Activated T-cell treated with anti-CD3 and anti-CD28 coated beads, Interleukin-2, amount 50 U/mL, for 4 hours (primary cell): ENCODE data around the gene LEUTX. TPM values are rescaled to one million over a fixed set of nuclear protein-coding genes. Genes with fewer than 3 reads are reported as not detected.
"Not testable (repeated sequence)": the region's sequence is repeated elsewhere in the genome, so short reads cannot be mapped to it uniquely, and the experiment has no call there.

Source experiments
- ATAC-seq, 2 donors: fragments of 200-7000 bp; cut with Tn5 transposase; one replicate each; pipeline ENCODE4 v1.10.0; 2021
- DNase-seq: peaks from one replicate; pipeline ENCODE4 v3.0.0-alpha.2; 2020
- H3K27me3 Mint-ChIP-seq: one replicate; pipeline ENCODE4 v1.8.0; 2021; ENCODE audit warnings: low read depth, mixed read lengths
- H3K36me3 Mint-ChIP-seq: one replicate; pipeline ENCODE4 v1.8.0; 2022; ENCODE audit warnings: mixed read lengths; ENCODE audit not compliant: insufficient read depth
- H3K4me1 Mint-ChIP-seq: one replicate; pipeline ENCODE4 v1.8.0; 2021; ENCODE audit warnings: low read depth, mixed read lengths
- H3K4me3 Mint-ChIP-seq: one replicate; pipeline ENCODE4 v1.8.0; 2021; ENCODE audit warnings: mild to moderate bottlenecking, moderate library complexity, mixed read lengths
- H3K9me3 Mint-ChIP-seq: one replicate; pipeline ENCODE4 v1.8.0; 2021; ENCODE audit warnings: mixed read lengths
- total RNA-seq, 3 donors: library from RNA; stranded (reverse); gene quantifications; one replicate each; pipeline ENCODE4 v1.2.1, GENCODE V29; 2021

Gene LEUTX
- total RNA-seq, 3 donors from 2014 or later, result not detected

GRCh38 chr19:39754544-39754943 lies 24.1 kb upstream of the LEUTX start:
- ATAC-seq (no peak), DNase-seq (no peak)
- H3K4me1 Mint-ChIP-seq, result no peaks in the 10 kb centered on the region
- no peak overlapping the region for H3K4me3 Mint-ChIP-seq
- H3K27me3 Mint-ChIP-seq, result peaks cover 25% of the 10 kb centered on the region
- H3K36me3 Mint-ChIP-seq, result no peaks in the 10 kb centered on the region
- H3K9me3 Mint-ChIP-seq, result no peaks in the 10 kb centered on the region

GRCh38 chr19:39754971-39755370 lies 23.7 kb upstream of the LEUTX start:
- H3K9me3 Mint-ChIP-seq, result no peaks in the 10 kb centered on the region
- peaks cover 2% of the 10 kb centered on the region for H3K4me1 Mint-ChIP-seq
- peaks cover 29% of the 10 kb centered on the region for H3K27me3 Mint-ChIP-seq
- no peak overlapping the region for H3K4me3 Mint-ChIP-seq
- no peaks in the 10 kb centered on the region for H3K36me3 Mint-ChIP-seq
- no peak for ATAC-seq
- no peak for DNase-seq

- Mint-ChIP-seq H3K36me3 (no peaks in the 10 kb centered on the region), H3K27me3 (peaks cover 24% of the 10 kb centered on the region), H3K4me1 (peaks cover 2% of the 10 kb centered on the region), H3K9me3 (no peaks in the 10 kb centered on the region), H3K4me3 (no peak overlapping the region)
- ATAC-seq (no peak), DNase-seq (no peak)
Measured at GRCh38 chr19:39759457-39760184, 19.0 kb upstream of the LEUTX start.

- not testable (repeated sequence) for H3K4me3 Mint-ChIP-seq, H3K9me3 Mint-ChIP-seq, ATAC-seq, H3K36me3 Mint-ChIP-seq, DNase-seq, H3K4me1 Mint-ChIP-seq
- H3K27me3 Mint-ChIP-seq, result peaks cover 24% of the 10 kb centered on the region
Measured at GRCh38 chr19:39761851-39762250, 16.8 kb upstream of the LEUTX start.

GRCh38 chr19:39765091-39766076 lies 13.3 kb upstream of the LEUTX start:
- H3K9me3 Mint-ChIP-seq, result peaks cover 4% of the 10 kb centered on the region
- peaks cover 3% of the 10 kb centered on the region for H3K4me1 Mint-ChIP-seq
- H3K4me3 Mint-ChIP-seq, result no peak overlapping the region
- DNase-seq, result peak; percentile 45
- no peaks in the 10 kb centered on the region for H3K36me3 Mint-ChIP-seq
- peaks cover 5% of the 10 kb centered on the region for H3K27me3 Mint-ChIP-seq
- no peak for ATAC-seq

GRCh38 chr19:39768334-39768733 lies 10.3 kb upstream of the LEUTX start:
- no peak overlapping the region for H3K4me3 Mint-ChIP-seq

GRCh38 chr19:39768786-39769185 lies 9.9 kb upstream of the LEUTX start:
- Mint-ChIP-seq H3K9me3 (peaks cover 4% of the 10 kb centered on the region), H3K4me1 (peaks cover 3% of the 10 kb centered on the region), H3K4me3 (no peak overlapping the region), H3K36me3 (no peaks in the 10 kb centered on the region), H3K27me3 (peaks cover 6% of the 10 kb centered on the region)
- no peak for DNase-seq
- no peak for ATAC-seq

More at GRCh38 chr19:39768334-39768733, 10.3 kb upstream of the LEUTX start:
- ATAC-seq (no peak), DNase-seq (no peak)
- H3K36me3 Mint-ChIP-seq, result no peaks in the 10 kb centered on the region
- peaks cover 4% of the 10 kb centered on the region for H3K9me3 Mint-ChIP-seq
- peaks cover 6% of the 10 kb centered on the region for H3K27me3 Mint-ChIP-seq
- peaks cover 3% of the 10 kb centered on the region for H3K4me1 Mint-ChIP-seq

GRCh38 chr19:39780894-39781293 lies 2.2 kb downstream of the LEUTX start:
- H3K9me3 Mint-ChIP-seq, result no peaks in the 10 kb centered on the region
- no peak overlapping the region for H3K4me3 Mint-ChIP-seq
- ATAC-seq, result no peak
- peaks cover 4% of the 10 kb centered on the region for H3K4me1 Mint-ChIP-seq
- H3K36me3 Mint-ChIP-seq, result no peaks in the 10 kb centered on the region
- peaks cover 37% of the 10 kb centered on the region for H3K27me3 Mint-ChIP-seq
- DNase-seq, result no peak

GRCh38 chr19:39788244-39788643 lies 9.6 kb downstream of the LEUTX start:
- ATAC-seq, result no peak
- no peak for DNase-seq
- no peaks in the 10 kb centered on the region for H3K4me1 Mint-ChIP-seq
- peaks cover 11% of the 10 kb centered on the region for H3K9me3 Mint-ChIP-seq
- peaks cover 26% of the 10 kb centered on the region for H3K27me3 Mint-ChIP-seq
- no peak overlapping the region for H3K4me3 Mint-ChIP-seq
- H3K36me3 Mint-ChIP-seq, result no peaks in the 10 kb centered on the region

GRCh38 chr19:39792999-39793546 lies 14.4 kb downstream of the LEUTX start:
- no peaks in the 10 kb centered on the region for H3K4me1 Mint-ChIP-seq
- peak overlapping the region; percentile 77 for H3K4me3 Mint-ChIP-seq
- peaks cover 2% of the 10 kb centered on the region for H3K27me3 Mint-ChIP-seq
- H3K9me3 Mint-ChIP-seq, result peaks cover 8% of the 10 kb centered on the region
- peak; percentile 65 for DNase-seq
- no peaks in the 10 kb centered on the region for H3K36me3 Mint-ChIP-seq
- ATAC-seq, result peak; percentile 98

- H3K9me3 Mint-ChIP-seq, result no peaks in the 10 kb centered on the region
- no peaks in the 10 kb centered on the region for H3K36me3 Mint-ChIP-seq
- H3K4me3 Mint-ChIP-seq, result no peak overlapping the region
- ATAC-seq, result no peak
- H3K4me1 Mint-ChIP-seq, result no peaks in the 10 kb centered on the region
- no peak for DNase-seq
- no peaks in the 10 kb centered on the region for H3K27me3 Mint-ChIP-seq
Measured at GRCh38 chr19:39795001-39795400, 16.3 kb downstream of the LEUTX start.

- DNase-seq, result no peak
- Mint-ChIP-seq H3K4me3 (no peak overlapping the region), H3K9me3 (no peaks in the 10 kb centered on the region), H3K36me3 (no peaks in the 10 kb centered on the region), H3K27me3 (no peaks in the 10 kb centered on the region), H3K4me1 (no peaks in the 10 kb centered on the region)
- ATAC-seq, result no peak
Measured at GRCh38 chr19:39796000-39796498, 17.4 kb downstream of the LEUTX start.

- H3K27me3 Mint-ChIP-seq, result no peaks in the 10 kb centered on the region
- no peak overlapping the region for H3K4me3 Mint-ChIP-seq
- H3K36me3 Mint-ChIP-seq, result no peaks in the 10 kb centered on the region
- no peaks in the 10 kb centered on the region for H3K4me1 Mint-ChIP-seq
- no peak for ATAC-seq
- H3K9me3 Mint-ChIP-seq, result no peaks in the 10 kb centered on the region
- no peak for DNase-seq
Measured at GRCh38 chr19:39797083-39797482, 18.4 kb downstream of the LEUTX start.

GRCh38 chr19:39802958-39803357 lies 24.3 kb downstream of the LEUTX start:
- no peak for DNase-seq
- no peak for ATAC-seq
- Mint-ChIP-seq H3K4me1 (no peaks in the 10 kb centered on the region), H3K9me3 (no peaks in the 10 kb centered on the region), H3K4me3 (no peak overlapping the region), H3K27me3 (peaks cover 7% of the 10 kb centered on the region), H3K36me3 (no peaks in the 10 kb centered on the region)
